Measurements from ENCODE around the gene CYP4F12.

CYP4F12 gene, protein sequence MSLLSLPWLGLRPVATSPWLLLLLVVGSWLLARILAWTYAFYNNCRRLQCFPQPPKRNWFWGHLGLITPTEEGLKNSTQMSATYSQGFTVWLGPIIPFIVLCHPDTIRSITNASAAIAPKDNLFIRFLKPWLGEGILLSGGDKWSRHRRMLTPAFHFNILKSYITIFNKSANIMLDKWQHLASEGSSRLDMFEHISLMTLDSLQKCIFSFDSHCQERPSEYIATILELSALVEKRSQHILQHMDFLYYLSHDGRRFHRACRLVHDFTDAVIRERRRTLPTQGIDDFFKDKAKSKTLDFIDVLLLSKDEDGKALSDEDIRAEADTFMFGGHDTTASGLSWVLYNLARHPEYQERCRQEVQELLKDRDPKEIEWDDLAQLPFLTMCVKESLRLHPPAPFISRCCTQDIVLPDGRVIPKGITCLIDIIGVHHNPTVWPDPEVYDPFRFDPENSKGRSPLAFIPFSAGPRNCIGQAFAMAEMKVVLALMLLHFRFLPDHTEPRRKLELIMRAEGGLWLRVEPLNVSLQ

DNA sequence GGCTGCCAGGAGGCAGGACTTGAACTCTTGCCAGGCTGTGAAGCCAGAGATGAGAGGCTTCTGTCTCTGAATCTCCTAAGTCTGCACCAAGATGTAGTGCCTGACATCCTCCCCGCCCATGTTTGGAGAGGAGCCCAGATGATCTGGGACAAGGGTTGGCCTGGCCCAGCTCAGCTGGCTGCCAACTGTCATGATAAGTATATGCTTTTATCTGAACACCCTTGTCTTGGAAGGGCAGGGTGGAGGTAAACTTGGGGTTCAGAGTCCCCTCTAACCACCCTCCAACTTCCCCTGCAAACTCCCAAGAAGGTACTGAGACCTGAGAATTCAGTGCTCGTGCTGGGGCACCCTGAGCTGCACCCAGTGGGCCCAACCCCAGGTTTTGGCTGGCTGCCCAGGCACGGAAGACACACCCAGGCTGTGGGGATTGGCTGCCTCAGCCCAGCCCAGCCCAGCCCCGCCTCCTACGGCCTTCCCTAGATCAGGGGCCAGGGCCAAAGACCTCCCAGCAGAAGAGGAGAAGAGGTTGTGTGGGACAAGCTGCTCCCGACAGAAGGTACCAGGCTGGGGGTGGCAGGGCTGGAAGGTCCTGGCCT, at the start of gene CYP4F12:
Gene CYP4F12 (plus strand): TSS at position 508 of the 596 bp plus-strand sequence. CDS start 443 bp downstream, outside the sequence.
- DNase-seq (ENCODE audit: low read depth in 2 of 2), result no peak

DNA sequence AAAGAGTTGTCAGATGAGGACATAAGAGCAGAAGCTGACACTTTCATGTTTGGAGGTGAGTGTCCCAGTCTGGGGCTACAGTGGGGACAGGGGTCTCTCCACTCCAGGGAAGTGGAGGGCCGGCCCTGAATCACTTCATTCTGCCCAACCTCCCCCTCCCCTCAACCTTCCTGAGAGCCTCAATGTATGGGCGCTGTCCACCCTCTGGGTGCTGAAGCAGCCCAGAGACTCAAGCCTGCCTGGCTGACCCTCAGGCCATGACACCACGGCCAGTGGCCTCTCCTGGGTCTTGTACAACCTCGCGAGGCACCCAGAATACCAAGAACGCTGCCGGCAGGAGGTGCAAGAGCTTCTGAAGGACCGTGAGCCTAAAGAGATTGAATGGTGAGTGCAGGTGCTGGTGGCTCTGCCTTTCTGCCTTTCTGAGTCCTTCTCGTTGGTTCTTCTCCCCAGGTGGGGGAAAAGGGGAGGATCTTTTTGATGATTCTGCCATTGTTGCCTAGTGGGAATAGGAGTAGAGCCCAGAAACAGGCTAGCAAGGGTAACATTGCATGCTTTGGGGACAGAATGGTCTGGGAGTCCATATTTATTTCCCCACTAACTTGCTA, 49.1 kb upstream of the CYP4F12 start:
- no peak for DNase-seq (ENCODE audit: low read depth in 2 of 2)

DNA sequence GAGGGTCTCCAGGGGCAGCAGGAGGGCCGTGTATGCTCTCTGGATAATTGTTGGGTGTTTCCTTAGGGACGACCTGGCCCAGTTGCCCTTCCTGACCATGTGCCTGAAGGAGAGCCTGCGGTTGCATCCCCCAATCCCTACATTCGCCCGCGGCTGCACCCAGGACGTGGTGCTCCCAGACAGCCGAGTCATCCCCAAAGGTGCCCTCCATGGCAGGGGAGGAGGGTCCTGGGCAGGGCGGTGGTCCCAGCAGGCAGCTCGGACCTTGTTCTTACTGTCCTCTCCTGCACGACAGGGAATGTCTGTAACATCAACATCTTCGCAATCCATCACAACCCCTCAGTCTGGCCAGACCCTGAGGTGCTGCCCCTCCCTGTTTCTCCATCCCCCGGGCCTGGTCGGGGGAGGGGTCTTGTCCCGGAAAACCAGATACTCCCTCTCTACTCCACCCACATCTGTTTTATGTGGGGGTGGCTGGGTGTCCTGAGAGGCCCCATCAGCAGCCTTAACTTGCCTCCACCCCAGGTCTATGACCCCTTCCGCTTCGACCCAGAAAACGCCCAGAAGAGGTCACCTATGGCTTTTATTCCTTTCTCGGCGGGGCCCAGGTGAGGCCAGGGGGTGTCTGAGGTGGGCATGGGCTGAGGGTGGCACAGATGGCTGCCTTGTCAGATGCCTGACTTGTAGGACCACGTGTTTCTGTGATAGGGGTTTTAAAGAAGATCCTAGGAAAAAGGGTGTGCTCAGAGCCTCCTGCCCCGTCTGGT, 44.5 kb upstream of the CYP4F12 start:
- DNase-seq (ENCODE audit: low read depth in 2 of 2), result no peak

DNA sequence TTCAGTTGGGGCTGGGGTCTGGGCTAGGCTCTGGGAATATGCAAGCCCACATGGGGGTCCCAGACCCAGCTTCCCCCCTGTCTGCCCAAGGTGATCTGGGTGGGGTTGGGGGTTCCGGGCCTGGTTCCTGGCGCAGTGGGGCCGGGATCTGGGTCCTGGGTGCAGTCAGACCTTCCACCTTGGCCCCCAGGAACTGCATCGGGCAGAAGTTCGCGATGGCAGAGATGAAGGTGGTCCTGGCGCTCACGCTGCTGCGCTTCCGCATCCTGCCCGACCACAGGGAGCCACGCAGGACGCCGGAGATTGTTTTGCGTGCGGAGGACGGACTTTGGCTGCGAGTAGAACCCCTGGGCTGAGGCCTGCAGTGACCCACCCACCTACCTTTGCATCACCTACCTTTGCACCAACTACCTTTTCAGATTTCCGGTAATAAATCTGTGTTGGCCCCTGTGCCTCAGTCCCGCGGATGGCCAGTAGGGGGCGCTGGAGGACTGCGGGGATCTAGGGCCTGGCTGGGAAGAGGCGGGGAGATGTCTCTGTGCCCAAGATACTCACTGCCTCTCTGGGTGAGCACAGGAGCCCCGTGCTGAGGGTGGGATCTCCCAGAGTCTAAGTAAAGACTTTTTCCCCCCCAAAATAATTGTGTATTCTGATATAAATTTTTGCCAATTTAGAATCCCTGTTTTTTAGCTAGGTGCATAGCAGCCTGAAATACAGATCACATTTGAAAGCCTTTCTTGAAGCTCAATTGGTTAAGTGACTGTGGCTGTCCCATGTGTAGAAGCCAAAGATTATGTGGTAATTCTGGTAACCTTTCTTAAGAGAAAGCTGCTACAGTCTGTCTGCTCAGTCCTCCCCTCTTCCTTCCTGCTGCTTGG, 43.6 kb upstream of the CYP4F12 start:
- peak in 1 of 2 experiments; percentile 3 for DNase-seq (ENCODE audit: low read depth in 2 of 2)

DNA sequence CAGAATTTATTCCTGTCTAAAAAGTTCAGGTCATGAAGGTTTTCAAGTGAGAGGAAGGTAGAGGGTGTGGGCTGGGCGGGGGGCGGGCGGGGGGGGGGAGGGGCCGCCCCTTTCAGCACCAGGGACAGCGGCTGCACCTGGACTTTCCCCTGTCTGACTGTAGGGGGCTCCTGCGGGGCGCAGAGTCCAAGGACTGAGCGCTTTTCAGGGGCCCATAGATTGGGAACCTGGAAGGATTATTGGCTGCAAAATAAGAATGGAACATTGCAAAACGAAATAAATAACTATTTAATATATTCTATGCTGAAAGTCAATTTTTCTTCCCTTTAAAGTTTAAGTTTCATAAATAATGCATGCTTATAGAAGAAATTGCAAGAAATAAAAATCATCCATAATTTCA, 41.1 kb upstream of the CYP4F12 start:
- DNase-seq (ENCODE audit: low read depth in 2 of 2), result no peak

DNA sequence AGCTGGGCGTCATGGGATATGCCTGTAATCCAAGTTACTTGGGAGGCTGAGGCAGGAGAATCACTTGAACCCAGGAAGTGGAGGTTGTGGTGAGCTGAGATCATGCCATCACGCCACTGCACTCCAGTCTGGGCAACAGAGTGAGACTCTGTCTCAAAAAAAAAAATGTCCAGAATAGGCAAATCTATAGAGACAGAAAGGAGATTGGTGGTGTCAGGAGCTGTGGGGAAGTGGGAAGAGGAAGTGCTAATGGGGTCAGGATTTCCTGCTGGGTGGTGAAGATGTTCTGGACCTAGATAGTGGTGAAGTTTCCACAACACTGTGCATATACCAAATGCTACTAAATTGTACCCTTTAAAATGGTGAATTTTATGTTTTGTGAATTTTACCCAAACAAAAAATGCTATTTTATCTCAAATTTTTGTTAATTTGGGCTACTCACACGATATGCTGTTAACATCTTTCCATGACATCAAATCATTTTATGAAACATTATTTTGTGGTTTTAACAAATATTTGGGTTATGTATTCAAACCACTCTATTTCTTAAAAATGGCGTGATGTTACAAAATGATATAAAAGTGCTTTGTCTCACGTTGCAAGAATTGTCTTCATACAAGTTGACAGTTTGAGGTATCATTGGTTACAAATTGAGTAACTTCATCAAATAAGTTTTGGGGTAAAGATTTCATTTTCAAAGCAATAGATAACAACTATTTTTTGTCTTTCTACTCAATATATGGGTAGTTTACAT, 39.6 kb upstream of the CYP4F12 start:
- no peak for DNase-seq (ENCODE audit: low read depth in 2 of 2)

DNA sequence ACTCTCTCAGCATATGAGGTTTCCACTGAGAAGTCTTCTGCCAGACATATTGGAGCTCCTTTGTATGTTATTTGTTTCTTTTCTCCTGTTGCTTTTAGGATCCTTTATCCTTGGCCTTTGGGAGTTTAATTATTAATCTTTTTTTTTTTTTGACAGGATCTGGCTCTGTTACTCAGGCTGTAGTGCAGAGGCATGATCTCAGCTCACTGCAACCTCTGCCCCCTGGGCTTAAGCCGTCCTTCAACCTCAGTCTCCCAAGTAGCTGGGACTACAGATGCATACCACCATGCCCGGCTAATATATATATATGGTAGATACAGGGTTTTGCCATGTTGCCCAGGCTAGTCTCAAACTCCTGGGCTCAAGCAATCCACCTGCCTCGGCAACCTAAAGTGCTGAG, 38.8 kb upstream of the CYP4F12 start:
- DNase-seq (ENCODE audit: low read depth in 2 of 2), result no peak

DNA sequence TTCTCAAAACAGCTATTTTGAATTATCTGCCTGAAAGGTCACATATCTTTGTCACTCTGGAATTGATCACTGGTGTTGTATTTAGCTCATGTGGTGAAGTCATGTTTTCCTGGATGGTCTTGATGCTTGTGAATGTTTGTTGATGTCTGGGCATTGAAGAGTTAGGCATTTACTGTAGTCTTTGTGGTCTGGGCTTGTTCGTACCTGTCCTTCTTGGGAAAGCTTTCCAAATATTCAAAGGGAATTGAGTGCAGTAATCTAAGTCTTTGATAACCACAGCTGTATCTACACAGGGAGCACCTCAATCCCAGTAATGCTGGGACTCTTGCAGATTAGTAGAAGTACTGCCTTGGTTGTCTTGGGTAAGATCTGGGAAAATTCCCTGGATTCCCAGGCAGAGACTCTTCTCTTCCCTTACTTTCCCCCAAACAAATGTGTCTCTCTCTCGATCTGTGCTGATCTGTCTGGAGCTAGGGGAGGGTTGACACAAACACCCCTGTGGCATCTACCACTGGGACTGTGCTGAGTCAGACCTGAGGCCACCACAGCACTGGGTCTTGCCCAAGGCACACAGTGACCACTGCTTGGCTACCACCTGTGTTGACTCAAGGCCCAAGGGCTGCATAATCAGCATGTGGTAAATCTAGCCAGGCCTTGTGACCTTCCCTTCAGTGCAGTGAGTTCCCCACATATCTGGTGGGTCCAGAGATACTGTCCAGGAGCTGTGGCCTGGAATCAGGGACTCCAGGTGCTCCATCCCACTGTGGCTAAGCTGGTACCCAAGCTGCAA, 37.7 kb upstream of the CYP4F12 start:
- no peak for DNase-seq (ENCODE audit: low read depth in 2 of 2)

DNA sequence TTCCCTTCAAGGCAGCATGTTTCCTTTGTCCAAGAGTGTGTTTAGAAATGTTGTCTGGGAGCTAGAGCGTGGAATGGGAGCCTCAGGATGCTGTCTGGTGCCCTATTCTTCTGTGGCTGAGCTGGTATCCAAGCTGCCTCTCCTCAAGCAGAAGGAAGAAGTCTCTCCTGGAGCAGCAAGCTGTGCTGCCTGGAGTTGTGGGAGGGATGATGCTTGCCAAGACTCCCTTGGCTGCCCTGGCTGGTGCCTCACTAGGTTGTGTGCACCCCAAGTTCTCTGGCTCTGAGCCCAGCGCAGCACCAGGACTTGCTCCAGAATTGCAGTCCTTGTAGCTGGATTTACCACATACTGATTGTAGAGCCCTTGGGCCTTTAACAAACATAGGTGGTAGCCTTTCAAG, 36.9 kb upstream of the CYP4F12 start:
- no peak for DNase-seq (ENCODE audit: low read depth in 2 of 2)

DNA sequence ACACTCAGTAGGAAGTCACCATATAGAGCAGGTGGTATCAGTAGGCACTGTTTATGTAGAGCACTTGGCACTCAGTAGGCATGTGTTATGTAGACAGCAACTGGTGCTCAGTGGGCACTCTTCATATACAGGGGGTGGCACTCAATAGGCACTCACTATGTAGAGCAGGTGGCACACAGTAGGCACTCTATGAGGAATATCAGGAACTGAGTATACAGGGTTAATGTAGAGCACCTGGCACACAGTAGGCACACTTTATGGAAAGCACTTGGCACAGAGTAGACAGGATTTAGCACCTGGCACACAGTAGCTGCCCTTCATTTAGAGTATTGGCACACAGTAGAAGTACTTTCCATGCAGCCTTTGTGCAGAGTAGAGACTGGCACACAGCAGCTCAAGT, 33.3 kb upstream of the CYP4F12 start:
- no peak for DNase-seq (ENCODE audit: low read depth in 2 of 2)

DNA sequence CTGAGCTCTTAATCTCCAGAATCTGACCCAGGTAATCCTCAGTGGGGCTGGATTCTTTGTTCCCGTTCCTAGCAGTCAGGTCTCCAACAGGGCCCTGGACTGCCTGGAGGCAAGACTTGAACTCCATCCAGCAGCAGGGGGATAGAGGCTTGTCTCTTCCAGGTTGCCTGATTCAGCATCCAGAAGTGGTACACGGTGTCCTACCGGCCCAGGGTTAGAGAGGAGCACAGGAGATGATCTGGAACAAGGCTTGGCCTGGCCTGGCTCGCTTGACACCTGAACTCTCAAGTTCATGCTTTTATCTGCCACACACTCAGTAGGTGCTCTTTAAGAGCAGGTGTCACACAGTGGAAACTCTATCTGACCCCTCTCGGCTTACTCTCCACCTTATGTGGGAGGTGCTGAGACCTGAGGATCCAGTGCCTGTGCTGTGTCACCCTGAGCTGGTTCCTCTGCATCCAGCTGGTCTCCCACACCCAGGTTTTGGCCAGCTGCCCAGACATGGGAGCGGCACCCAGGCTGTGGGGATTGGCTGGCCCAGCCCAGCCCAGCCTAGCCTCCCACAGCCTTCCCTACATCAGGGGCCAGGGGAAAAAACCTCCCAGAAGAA, 32.5 kb upstream of the CYP4F12 start, which contains the start of gene CYP4F3:
Gene CYP4F3 (plus strand): TSS at position 604 of the 610 bp plus-strand sequence. CDS start 519 bp downstream, outside the sequence.
- no peak for DNase-seq (ENCODE audit: low read depth in 2 of 2)

DNA sequence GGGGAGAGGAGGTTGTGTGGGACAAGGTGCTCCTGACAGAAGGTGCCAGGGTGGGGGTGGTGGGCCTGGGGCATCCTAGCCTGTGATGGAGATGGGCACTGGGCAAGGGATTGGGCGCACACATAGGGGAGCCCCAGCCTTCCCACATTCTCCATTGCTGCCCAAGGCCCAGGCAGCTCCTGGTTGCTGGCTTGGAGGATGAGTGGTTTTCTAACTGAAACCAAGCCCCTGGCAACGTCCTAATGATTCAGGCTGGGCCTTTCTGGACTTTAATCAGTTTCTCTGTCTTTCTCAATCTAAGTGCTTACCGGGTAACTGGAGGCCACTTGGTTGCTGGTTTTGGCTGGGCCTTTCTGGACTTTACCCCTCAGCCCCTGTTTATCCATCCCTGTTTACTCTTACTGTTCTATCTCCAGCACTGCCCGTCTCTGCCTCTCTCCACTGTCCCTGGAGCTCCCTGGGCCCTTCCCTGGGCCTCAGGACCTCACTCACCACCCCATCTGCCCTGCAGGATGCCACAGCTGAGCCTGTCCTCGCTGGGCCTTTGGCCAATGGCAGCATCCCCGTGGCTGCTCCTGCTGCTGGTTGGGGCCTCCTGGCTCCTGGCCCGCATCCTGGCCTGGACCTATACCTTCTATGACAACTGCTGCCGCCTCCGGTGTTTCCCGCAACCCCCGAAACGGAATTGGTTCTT, 31.8 kb upstream of the CYP4F12 start:
- DNase-seq (ENCODE audit: low read depth in 2 of 2), result no peak

DNA sequence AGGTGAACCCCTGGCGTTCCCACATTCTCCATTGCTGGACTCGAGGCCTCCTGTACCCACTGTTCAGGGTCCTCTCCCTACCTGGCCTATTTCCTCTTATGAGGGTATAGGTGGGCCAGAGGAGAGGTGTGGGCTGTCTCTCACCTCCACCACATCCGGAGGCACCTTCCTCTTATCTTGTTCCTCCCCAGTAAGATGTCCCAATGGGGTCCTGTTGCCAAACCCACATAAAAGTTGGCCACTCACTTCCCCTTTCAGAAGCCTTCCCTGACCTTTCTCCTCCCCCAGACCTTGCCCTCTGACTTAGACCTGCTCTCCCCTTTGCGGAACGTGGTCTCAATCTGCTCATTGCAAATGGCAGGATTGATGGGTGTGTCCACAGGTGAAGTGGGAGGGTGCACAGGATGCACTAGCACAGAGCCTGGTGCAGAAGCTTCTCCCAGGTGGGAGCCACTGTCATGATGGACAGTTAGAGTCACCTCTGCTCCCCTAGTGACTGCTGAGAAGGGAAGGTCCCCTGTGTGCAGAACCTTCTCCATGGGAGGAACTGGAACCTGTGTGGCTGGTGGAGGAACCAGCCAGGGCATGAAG, 30.9 kb upstream of the CYP4F12 start:
- DNase-seq (ENCODE audit: low read depth in 2 of 2), result no peak

DNA sequence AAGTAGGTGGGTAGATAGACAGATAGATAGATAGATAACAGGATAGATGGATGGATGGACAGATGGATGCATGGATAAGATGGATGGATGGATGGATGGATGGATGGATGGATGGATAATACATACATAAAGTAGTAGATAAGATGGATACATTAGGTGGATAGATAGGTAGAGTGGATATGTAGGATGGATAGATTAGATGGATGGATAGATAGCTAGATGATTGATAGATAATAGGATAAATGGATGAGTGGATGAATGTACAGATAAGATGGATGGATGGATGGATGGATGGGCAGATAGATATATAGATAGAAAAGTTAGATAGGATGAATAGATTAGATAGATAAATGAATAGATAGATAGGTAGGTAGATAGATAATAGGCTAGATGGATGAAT, 30.1 kb upstream of the CYP4F12 start:
- no peak for DNase-seq (ENCODE audit: low read depth in 2 of 2)

DNA sequence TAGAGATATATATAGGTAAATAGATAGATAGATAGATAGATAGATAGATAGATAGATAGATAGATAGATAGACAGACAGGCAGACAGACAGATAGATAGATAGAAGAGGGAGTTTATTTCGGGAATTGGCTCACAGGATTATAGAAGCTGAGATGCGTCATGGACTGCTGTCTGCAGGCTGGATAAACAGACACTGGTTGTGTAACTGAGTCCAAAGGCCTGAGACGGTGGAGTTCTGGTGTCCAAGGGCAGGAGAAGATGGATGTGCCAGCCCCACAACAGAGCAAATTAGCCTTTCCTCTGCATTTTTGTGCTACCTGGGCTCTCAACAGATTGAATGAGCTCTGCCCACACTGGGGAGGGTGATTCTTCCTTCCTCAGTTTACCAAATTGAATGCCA, 29.5 kb upstream of the CYP4F12 start:
- DNase-seq (ENCODE audit: low read depth in 2 of 2), result no peak

DNA sequence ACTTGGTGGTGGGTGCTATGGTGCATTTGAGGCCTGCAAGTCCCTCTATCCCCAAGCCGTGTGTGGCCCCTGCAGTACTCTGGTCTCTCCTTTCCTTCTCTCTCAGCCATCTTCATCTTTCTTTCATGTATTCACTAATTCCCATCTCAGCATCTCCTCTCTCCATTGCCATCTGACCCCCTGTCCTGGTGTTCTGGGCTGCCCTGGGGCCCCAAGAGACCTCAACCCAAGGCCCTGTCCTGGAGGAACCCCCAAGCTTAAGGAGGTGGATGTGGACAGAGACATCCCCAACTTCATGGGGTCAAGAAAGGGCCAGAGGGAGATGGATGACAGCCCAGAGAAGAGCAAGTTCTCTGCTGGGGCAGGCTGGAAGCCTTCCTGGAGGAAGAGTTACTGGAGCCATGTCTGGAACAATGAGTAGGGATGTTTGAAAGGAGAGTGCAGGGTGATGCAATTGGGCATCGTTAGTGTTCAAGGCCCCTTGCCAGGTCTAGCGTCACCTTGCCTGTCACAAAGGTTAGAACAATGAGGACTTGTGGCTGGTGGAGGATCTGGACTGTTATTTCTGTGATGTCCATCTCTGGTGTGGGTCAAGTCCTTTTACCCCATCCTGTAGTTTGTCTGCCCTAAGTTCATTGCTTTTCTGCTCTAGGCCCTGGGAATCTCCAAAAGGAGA, 28.7 kb upstream of the CYP4F12 start:
- no peak for DNase-seq (ENCODE audit: low read depth in 2 of 2)

DNA sequence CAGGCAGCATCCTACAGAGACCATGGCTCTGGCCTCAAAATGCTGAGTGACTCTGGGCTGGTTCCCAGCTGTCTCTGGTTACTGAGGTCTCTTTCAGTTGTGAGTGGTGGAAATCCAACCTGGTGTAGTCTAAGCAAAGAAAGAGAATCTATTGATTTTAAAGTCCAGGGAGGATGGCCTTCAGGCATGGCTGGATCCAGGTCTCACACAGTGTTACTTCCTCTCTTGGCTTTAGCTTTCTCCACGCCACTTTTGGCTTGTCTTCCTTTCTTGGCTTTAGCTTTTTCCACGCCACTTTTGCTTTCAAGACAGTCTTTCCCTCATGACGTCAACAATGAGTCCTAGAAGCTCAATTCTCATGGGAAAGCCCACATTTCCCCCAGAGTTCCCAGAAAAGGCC, 28.1 kb upstream of the CYP4F12 start:
- no peak for DNase-seq (ENCODE audit: low read depth in 2 of 2)
